Measurements from ENCODE around the gene ALDH4A1. TPM values are rescaled to one million over a fixed set of nuclear protein-coding genes. Genes with fewer than 3 reads are reported as not detected.

The ALDH4A1 gene
- total RNA-seq, 1 donor from 2014 or later = 16.6 TPM

GRCh38 chr1:18937539-18937938 is 35.2 kb upstream of the ALDH4A1 start:
- no peak for TF ChIP-seq CTCF (IDR thresholded peaks at IDR 0.05)

GRCh38 chr1:18936814-18937481 is 34.6 kb upstream of the ALDH4A1 start:
- H3K4me1 ChIP-seq = peaks cover 22 to 50% of the 10 kb centered on the region in 2 donors

More at GRCh38 chr1:18937539-18937938, 35.2 kb upstream of the ALDH4A1 start:
- intact Hi-C loops (cut with DNase I) = no loop called here
- Histone ChIP-seq H3K36me3 (no peaks in the 10 kb centered on the region), H3K9me3 (no peaks in the 10 kb centered on the region), H3K4me1 (peaks cover 27 to 52% of the 10 kb centered on the region in 2 donors), H3K27me3 (no peaks in the 10 kb centered on the region), H3K4me3 (no peak overlapping the region), H3K27ac (no peak overlapping the region)
- no peak for DNase-seq (ENCODE audit: low spot score in 2 of 2)

GRCh38 chr1:18936471-18936813 is 34.1 kb upstream of the ALDH4A1 start:
- Histone ChIP-seq H3K36me3 (no peaks in the 10 kb centered on the region), H3K4me1 (peaks cover 18 to 45% of the 10 kb centered on the region in 2 donors), H3K9me3 (no peaks in the 10 kb centered on the region), H3K4me3 (no peak overlapping the region), H3K27me3 (no peaks in the 10 kb centered on the region), H3K27ac (no peak overlapping the region)
- intact Hi-C loops (cut with DNase I) = no loop called here
- TF ChIP-seq CTCF (IDR thresholded peaks at IDR 0.05) = no peak
- no peak for DNase-seq (ENCODE audit: low spot score in 2 of 2)

More at GRCh38 chr1:18936814-18937481, 34.6 kb upstream of the ALDH4A1 start:
- no peak overlapping the region for H3K27ac ChIP-seq
- no peaks in the 10 kb centered on the region for H3K9me3 ChIP-seq
- DNase-seq (ENCODE audit: low spot score in 2 of 2) = no peak
- intact Hi-C loops (cut with DNase I) = no loop called here
- H3K36me3 ChIP-seq = no peaks in the 10 kb centered on the region
- no peak overlapping the region for H3K4me3 ChIP-seq
- H3K27me3 ChIP-seq = no peaks in the 10 kb centered on the region
- no peak for TF ChIP-seq CTCF (IDR thresholded peaks at IDR 0.05)

GRCh38 chr1:18934205-18935000 is 32.0 kb upstream of the ALDH4A1 start:
- no peak for DNase-seq (ENCODE audit: low spot score in 2 of 2)
- Histone ChIP-seq H3K36me3 (no peaks in the 10 kb centered on the region), H3K9me3 (no peaks in the 10 kb centered on the region), H3K27me3 (no peaks in the 10 kb centered on the region), H3K4me1 (peaks cover 0 to 28% of the 10 kb centered on the region in 2 donors), H3K27ac (no peak overlapping the region), H3K4me3 (no peak overlapping the region)
- no peak for TF ChIP-seq CTCF (IDR thresholded peaks at IDR 0.05)
- intact Hi-C loops (cut with DNase I) = no loop called here

GRCh38 chr1:18932879-18933278 is 30.5 kb upstream of the ALDH4A1 start:
- intact Hi-C loops (cut with DNase I) = no loop called here
- Histone ChIP-seq H3K9me3 (no peaks in the 10 kb centered on the region), H3K4me3 (no peak overlapping the region), H3K27ac (peak overlapping the region in 1 of 2 donors; percentile 59), H3K36me3 (no peaks in the 10 kb centered on the region), H3K27me3 (no peaks in the 10 kb centered on the region), H3K4me1 (peaks cover 0 to 32% of the 10 kb centered on the region in 2 donors)
- no peak for TF ChIP-seq CTCF (IDR thresholded peaks at IDR 0.05)
- DNase-seq (ENCODE audit: low spot score in 2 of 2) = no peak

Data from ascending aorta (tissue), 2 donors.